Dedifferentiated amniotic fluid mesenchymal stem cell (primary cell): ENCODE measurements around the gene CD6.

Experiments used
- DNase-seq: peaks from one replicate; pipeline ENCODE4 v3.0.0-alpha.2; 2016; ENCODE audit errors: extremely low spot score

Gene CD6

DNA sequence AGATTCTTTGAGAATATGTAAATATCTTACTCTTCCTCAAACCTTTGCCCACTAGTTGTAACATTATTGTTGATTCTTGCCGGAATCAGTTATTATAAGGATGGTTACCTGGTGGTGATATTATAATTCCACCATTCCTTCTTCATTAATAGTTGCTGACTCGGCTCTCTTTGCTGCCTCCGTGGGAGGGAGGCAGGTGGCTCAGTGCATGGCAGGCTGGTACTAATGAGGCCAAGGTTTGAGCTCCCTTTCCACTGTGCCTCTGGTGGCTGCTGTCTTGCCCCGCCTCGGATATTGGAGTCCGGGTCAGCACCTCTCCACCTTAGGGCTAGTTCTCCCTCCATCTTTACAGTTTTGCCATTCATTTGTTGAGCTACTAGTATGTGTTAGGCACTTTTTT is 12.7 kb downstream of the CD6 start:
- no peak for DNase-seq

DNA sequence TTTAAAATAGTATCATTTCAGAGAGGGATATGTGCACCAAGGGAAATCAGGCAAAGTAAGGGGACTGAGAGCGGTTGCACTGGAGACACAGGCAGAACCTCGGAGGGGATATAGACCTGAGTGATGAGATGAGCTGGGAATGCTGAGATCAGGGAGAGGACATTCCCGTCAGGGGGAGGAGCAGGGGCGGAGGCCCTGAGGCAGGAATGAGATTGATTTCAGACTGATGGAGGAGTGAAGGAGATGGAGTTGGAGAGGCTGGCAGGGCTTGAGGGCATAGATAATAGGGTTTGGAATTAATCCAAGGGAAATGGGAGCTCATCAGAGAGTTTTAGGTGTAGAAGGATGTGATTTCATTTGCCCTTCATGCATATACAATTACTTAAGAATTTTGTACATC is 13.2 kb downstream of the CD6 start:
- DNase-seq: no peak

- no peak for DNase-seq
Measured at GRCh38 chr11:60985501-60985900, 14.0 kb downstream of the CD6 start.

- DNase-seq: no peak
Measured at GRCh38 chr11:60985991-60986915, 14.8 kb downstream of the CD6 start.

- DNase-seq: no peak
Measured at GRCh38 chr11:60987577-60988277, 16.2 kb downstream of the CD6 start.

GRCh38 chr11:60988658-60989057 is 17.2 kb downstream of the CD6 start:
- no peak for DNase-seq

- no peak for DNase-seq
Measured at GRCh38 chr11:60989093-60989650, 17.7 kb downstream of the CD6 start.

DNA sequence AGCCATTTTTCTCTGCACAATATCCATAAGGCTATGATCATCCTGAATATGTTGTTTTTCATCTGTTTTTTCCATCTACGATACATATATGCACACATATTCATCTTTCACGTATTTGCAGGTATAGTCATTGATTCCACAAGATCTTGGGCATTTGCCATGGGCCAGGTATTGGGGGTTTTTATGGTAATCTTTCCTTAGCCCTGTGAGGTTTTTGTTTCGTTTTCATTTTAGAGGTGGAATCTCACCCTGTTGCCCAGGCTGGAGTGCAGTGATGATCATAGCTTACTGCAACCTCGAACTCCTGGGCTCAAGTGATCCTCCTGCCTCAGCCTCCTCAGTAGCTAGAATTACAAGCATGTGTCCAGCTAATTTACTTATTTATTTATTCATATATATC is 20.0 kb downstream of the CD6 start:
- DNase-seq: no peak

DNA sequence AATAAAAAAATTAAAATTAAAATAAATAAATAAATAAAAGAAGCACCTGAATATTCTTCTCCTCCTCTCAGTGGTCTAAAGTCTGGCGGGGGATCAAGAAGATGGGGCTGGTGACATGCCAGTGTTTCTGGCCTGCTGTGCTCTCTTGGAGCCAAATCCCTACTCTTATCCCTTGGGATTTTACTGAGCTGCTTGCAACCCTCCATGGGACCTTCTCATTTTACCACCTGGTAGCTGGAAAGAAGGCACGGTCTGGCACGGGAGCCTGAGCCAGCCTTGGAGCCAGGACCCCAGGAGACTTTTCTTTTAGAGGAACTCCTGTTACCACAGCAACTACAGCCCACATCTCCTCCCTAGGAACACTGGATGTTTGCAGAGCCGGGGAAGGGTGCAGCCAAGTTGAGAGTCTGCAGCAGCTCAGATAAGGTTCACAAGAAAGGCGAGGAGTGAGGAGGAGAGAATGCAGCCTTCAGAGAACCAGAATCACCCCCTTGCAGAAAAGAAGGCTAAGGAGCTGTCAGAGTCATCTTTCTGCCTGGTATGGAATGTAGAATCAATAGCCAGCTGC is 21.4 kb downstream of the CD6 start:
- no peak for DNase-seq

DNA sequence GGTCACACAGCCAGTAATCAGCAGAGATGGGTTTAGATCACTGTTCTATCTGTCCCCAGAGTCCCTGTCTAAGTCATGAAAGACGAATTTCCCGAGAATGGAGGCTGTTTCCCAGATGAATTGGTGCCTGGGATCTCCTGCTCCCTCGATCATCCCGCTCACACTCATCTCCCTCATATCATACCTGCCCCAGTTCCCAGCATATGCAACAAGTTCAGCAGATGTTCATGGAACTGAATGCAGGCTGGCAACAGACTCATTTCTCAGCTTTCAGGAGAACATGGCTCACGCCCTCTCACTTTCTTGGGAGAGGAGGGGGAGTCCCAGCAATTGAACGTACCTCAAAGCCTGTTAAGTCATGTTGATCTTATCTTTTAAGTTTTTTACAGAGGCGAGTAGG is 22.1 kb downstream of the CD6 start:
- DNase-seq: no peak

DNA sequence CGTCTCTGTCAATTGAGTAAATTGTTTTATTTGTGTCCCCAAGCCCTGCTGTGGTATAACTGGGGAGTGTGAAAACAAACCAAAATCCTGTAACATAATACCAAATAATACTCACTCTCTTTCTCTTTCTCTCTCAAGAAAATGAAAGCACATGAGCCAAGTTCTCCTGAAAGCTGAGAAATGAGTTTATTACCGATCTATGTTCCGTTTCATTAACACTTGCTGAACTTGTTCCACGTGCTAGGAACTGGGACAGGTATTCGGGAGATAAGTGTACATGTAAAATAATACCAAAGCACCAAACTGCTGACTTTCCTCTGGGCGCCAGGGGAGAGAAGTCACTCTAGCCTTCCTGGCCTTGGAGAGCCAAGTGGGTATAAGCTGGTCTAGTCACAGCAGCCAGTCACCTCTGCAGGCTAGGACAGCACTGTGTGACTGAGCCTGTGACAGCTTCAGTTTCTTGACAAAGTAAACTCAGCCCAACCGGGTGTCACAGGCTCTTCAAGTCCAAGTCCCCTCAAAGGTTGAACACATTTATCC is 23.1 kb downstream of the CD6 start:
- DNase-seq: no peak

DNA sequence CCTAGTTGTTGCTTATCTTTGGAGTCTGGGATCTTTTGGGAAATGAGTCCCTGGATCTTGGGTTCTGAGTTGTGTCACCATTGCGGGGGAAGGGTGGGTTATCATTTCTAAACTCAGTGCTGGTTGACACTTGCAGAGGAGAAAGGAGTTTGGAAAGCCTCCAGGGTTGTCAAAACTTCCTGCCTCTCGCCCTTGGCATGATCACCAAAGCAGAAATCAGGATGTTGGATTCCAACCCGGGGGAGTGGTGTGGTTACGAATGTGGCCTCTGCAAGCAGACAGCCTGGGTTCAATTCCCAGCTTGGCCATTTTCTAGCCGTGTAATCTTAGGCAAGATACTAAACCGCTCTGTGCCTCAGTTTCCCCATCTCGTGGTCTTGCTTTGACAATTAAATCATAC is 24.3 kb downstream of the CD6 start:
- DNase-seq: no peak

DNA sequence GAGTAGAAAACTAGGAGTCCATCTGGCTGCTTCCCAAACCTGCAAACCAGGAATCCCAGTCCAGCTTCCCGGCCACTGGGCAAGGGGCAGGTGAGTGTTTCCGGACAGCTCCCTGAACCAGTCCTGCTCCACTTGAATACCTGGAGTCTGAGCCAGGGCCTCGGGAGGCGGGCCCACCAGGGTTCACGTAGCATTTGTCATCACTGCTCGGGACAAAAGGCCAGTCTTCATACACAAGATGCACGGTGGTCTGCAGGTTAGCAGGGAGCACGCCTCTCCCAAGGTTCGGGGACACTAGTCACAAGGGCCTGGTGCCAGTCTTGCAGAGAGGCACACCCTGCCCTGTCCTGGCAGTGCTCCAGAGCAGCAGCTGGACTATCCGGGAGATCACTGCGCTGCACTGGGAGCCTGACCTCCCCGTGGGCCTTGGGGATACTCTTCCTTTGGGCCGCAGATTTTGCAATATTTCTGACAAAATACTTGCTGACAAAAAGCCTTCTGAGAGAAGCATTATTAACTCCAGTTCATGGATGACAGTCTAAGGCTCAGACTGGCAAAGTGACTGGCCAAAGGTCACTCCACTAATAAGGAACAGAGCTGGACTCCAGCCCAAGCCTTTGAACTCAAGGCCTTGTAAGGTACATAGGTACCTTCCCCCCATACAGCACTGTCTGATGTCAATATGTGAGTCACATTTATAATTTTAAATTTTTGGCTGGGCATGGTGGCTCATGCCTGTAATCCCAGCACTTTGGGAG is 25.1 kb downstream of the CD6 start:
- DNase-seq: no peak

DNA sequence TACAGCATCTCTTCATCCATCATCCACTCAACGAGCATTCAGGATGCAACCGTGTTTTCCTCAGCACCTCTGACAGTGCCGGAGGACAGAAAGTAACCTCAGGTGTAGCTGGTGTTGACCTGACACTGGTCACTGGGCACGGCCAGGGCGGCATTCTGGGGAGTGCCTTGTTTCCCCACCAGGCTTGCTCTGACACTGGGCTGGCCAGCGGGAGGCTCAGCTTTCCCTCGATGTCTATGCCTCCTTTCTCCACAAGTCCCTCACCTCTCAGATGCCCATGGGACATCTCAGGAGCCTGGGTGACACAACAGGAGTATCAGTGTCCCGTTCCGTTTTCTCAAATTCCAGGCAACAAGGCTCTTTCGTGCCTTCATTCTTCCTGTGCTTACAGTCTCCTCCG is 28.9 kb downstream of the CD6 start:
- no peak for DNase-seq

- DNase-seq: no peak
Measured at GRCh38 chr11:61001931-61002330, 30.5 kb downstream of the CD6 start.

- DNase-seq: no peak
Measured at GRCh38 chr11:61002598-61002997, 31.1 kb downstream of the CD6 start.

DNA sequence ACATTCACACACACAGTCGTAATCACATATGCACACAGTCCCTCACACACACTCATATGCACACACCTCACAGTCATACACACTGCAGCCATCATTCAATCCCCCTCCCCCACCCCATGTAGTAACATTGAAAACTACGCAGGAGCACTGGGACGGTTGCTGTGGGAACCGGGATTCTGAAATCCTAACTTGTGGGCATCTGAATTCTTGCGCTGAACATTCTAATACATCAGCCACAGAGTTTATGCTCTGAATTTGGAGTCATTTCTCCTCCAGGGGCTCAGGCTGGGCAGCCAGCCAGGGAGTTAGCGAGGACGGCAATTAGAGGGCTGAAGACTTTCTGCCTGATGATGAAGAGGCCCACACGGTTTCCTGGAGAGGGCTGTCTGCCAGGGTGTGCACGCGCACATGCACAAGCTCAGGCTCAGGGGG is 32.7 kb downstream of the CD6 start:
- no peak for DNase-seq

DNA sequence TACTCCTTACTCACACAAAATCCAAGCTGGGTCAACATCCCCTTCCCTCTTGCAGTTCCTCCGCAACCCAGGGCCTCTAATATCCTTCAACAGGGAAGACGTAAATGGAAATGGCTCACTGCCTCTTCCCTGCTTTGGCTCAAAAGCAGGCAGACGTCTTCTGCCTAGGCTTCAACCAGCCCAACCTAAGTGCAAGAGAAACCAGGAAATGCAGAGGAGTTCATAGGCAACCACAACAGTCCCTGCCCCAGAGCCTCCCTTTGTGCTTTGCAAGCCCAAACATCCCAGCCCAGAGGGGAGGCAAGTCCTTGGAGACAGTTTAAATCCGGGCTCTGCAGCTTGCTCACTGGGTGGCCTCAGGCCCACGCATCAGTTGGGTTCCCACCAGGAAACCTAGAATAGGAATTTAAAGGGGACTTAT is 33.3 kb downstream of the CD6 start:
- no peak for DNase-seq

- DNase-seq: no peak
Measured at GRCh38 chr11:61007383-61007955, 36.0 kb downstream of the CD6 start.

- DNase-seq: no peak
Measured at GRCh38 chr11:61007956-61008896, 36.7 kb downstream of the CD6 start.
